ENCODE results near the gene ERC2.

Gene ERC2

GRCh38 chr3:55984626-55985025 is 483.6 kb downstream of the ERC2 start:
- peaks cover 1% of the 10 kb centered on the region for H3K9me3 ChIP-seq (ENCODE audit: insufficient read depth, low read depth, low read length)
- DNase-seq = peak in 1 of 2 donors; percentile 29
- peaks cover 0 to 2% of the 10 kb centered on the region in 2 experiments for H3K4me1 ChIP-seq (ENCODE audit: control insufficient read depth in 1 of 2, insufficient read depth in 2 of 2, low read length in 2 of 2)

GRCh38 chr3:55978953-55979352 is 489.3 kb downstream of the ERC2 start:
- H3K4me3 ChIP-seq (ENCODE audit: low read depth, low read length) = no peak overlapping the region
- no peak overlapping the region for H3K4me2 ChIP-seq (ENCODE audit: low read length)
- H3K79me2 ChIP-seq (ENCODE audit: control insufficient read depth, insufficient read depth, low read length, poor library complexity) = no peaks in the 10 kb centered on the region
- H3K27ac ChIP-seq (ENCODE audit: low read depth, low read length) = no peak overlapping the region
- H3K4ac ChIP-seq (ENCODE audit: low read depth, low read length) = no peak overlapping the region
- H3K79me1 ChIP-seq (ENCODE audit: low read length) = no peaks in the 10 kb centered on the region
- H3K18ac ChIP-seq (ENCODE audit: low read length) = no peak overlapping the region
- no peak overlapping the region for H4K91ac ChIP-seq (ENCODE audit: low read depth, low read length)
- H2AFZ ChIP-seq (ENCODE audit: insufficient read depth, low read length, poor library complexity) = no peak overlapping the region
- H3K23ac ChIP-seq (ENCODE audit: low read length) = no peak overlapping the region
- no peaks in the 10 kb centered on the region for H3K4me1 ChIP-seq (ENCODE audit: control insufficient read depth in 1 of 2, insufficient read depth in 2 of 2, low read length in 2 of 2)
- DNase-seq = no peak
- H2BK5ac ChIP-seq (ENCODE audit: low read depth, low read length, poor library complexity) = no peak overlapping the region
- no peak overlapping the region for H4K12ac ChIP-seq (ENCODE audit: low read depth, low read length)
- no peak overlapping the region for H3K9ac ChIP-seq (ENCODE audit: low read length)
- WGBS (ENCODE audit: extremely low coverage, insufficient coverage, insufficient read length) = no CpG with 5 or more reads among the region's 6 CpGs
- H2BK120ac ChIP-seq (ENCODE audit: insufficient read depth, low read length, poor library complexity) = no peak overlapping the region
- H3K14ac ChIP-seq (ENCODE audit: low read length) = no peak overlapping the region
- H3K36me3 ChIP-seq (ENCODE audit: control insufficient read depth in 1 of 2, insufficient read depth in 2 of 2, low read length in 2 of 2) = no peaks in the 10 kb centered on the region
- H4K8ac ChIP-seq (ENCODE audit: low read depth, low read length) = no peak overlapping the region
- H2AK5ac ChIP-seq (ENCODE audit: low read length) = no peak overlapping the region
- no peak overlapping the region for H2BK12ac ChIP-seq (ENCODE audit: low read length)
- peaks cover 1% of the 10 kb centered on the region for H3K9me3 ChIP-seq (ENCODE audit: insufficient read depth, low read depth, low read length)
- H3K27me3 ChIP-seq (ENCODE audit: insufficient read depth, low read length) = no peaks in the 10 kb centered on the region

More at GRCh38 chr3:55984626-55985025, 483.6 kb downstream of the ERC2 start:
- no peak overlapping the region for H2BK5ac ChIP-seq (ENCODE audit: low read depth, low read length, poor library complexity)
- no peak overlapping the region for H3K4me2 ChIP-seq (ENCODE audit: low read length)
- no peak overlapping the region for H2BK120ac ChIP-seq (ENCODE audit: insufficient read depth, low read length, poor library complexity)
- H3K4ac ChIP-seq (ENCODE audit: low read depth, low read length) = no peak overlapping the region
- no CpG with 5 or more reads among the region's 5 CpGs for WGBS (ENCODE audit: extremely low coverage, insufficient coverage, insufficient read length)
- no peak overlapping the region for H3K23ac ChIP-seq (ENCODE audit: low read length)
- no peak overlapping the region for H4K12ac ChIP-seq (ENCODE audit: low read depth, low read length)
- no peak overlapping the region for H2BK12ac ChIP-seq (ENCODE audit: low read length)
- H2AFZ ChIP-seq (ENCODE audit: insufficient read depth, low read length, poor library complexity) = no peak overlapping the region
- H3K4me3 ChIP-seq (ENCODE audit: low read depth, low read length) = no peak overlapping the region
- no peaks in the 10 kb centered on the region for H3K79me2 ChIP-seq (ENCODE audit: control insufficient read depth, insufficient read depth, low read length, poor library complexity)
- no peaks in the 10 kb centered on the region for H3K27me3 ChIP-seq (ENCODE audit: insufficient read depth, low read length)
- no peak overlapping the region for H4K8ac ChIP-seq (ENCODE audit: low read depth, low read length)
- no peak overlapping the region for H3K14ac ChIP-seq (ENCODE audit: low read length)
- H3K9ac ChIP-seq (ENCODE audit: low read length) = no peak overlapping the region
- H4K91ac ChIP-seq (ENCODE audit: low read depth, low read length) = no peak overlapping the region
- no peaks in the 10 kb centered on the region for H3K36me3 ChIP-seq (ENCODE audit: control insufficient read depth in 1 of 2, insufficient read depth in 2 of 2, low read length in 2 of 2)
- no peak overlapping the region for H3K18ac ChIP-seq (ENCODE audit: low read length)
- H3K79me1 ChIP-seq (ENCODE audit: low read length) = no peaks in the 10 kb centered on the region
- H2AK5ac ChIP-seq (ENCODE audit: low read length) = no peak overlapping the region
- H3K27ac ChIP-seq (ENCODE audit: low read depth, low read length) = no peak overlapping the region

DNA sequence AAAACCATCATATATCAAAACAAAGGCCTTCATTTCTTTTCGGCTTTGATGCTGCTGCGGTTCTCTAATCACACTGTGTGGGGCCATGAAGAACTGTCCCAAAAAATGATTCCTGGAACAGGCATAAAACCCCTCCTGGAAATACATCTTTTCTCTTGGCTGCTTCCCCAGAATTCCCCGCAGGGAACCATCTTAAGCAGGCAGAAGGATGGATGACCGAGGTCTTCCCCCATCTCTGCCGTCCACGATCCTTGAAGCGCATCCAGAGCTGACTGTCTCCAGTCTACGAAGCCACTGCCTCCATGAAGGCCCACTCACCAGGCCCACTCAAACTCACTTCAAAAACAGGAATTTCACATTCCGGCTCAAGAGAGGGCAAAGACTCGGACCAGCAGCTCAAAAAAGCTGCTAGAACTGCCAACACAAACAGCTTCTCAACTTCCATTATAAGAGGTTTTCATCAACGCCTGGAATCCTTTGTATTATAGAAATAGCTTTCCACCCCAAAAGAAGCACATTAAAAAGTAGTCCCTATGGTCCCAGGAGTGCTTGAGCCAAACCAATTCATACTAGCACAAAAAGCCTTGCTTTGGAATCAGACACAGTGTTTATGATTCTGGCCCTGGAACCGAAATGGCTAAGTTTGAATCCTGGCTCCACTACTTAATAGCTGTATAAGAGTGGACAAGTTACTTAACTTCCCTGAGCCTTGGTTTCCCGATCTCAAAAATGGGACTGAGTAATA is 493.7 kb downstream of the ERC2 start:
- no CpG with 5 or more reads among the region's 13 CpGs for WGBS (ENCODE audit: extremely low coverage, insufficient coverage, insufficient read length)
- Histone ChIP-seq H3K18ac (ENCODE audit: low read length) (no peak overlapping the region), H3K4me1 (ENCODE audit: control insufficient read depth in 1 of 2, insufficient read depth in 2 of 2, low read length in 2 of 2) (no peaks in the 10 kb centered on the region), H3K27ac (ENCODE audit: low read depth, low read length) (no peak overlapping the region), H3K4ac (ENCODE audit: low read depth, low read length) (no peak overlapping the region), H2AFZ (ENCODE audit: insufficient read depth, low read length, poor library complexity) (no peak overlapping the region), H3K4me3 (ENCODE audit: low read depth, low read length) (no peak overlapping the region), H3K9me3 (ENCODE audit: insufficient read depth, low read depth, low read length) (no peaks in the 10 kb centered on the region), H3K27me3 (ENCODE audit: insufficient read depth, low read length) (no peaks in the 10 kb centered on the region), H2BK120ac (ENCODE audit: insufficient read depth, low read length, poor library complexity) (no peak overlapping the region), H3K14ac (ENCODE audit: low read length) (no peak overlapping the region), H4K8ac (ENCODE audit: low read depth, low read length) (no peak overlapping the region), H4K12ac (ENCODE audit: low read depth, low read length) (no peak overlapping the region), H3K23ac (ENCODE audit: low read length) (no peak overlapping the region), H2BK12ac (ENCODE audit: low read length) (no peak overlapping the region), H3K79me2 (ENCODE audit: control insufficient read depth, insufficient read depth, low read length, poor library complexity) (no peaks in the 10 kb centered on the region), H3K4me2 (ENCODE audit: low read length) (no peak overlapping the region), H2AK5ac (ENCODE audit: low read length) (no peak overlapping the region), H4K91ac (ENCODE audit: low read depth, low read length) (no peak overlapping the region), H3K9ac (ENCODE audit: low read length) (no peak overlapping the region), H2BK5ac (ENCODE audit: low read depth, low read length, poor library complexity) (no peak overlapping the region), H3K36me3 (ENCODE audit: control insufficient read depth in 1 of 2, insufficient read depth in 2 of 2, low read length in 2 of 2) (no peaks in the 10 kb centered on the region), H3K79me1 (ENCODE audit: low read length) (no peaks in the 10 kb centered on the region)
- no peak for DNase-seq

DNA sequence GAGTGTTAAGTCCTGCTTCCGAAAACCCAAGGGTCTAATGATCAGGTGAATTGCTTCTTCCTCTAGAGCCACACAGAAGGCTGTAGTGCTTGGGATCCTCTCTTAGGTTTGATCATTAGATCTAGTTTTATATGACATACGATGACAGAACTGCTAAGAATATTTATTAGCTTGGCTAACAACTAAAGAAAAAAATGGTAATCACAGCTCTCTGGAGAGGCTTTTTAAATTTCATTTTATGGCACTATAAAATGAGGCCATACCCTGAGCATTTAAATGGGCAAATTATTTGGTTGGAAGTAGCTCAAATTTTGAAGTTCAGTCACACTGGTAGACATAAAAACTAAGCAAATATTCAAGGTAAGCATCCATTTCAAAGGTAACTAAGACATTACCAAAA is 498.6 kb downstream of the ERC2 start:
- peak overlapping the region; percentile 20 for H4K91ac ChIP-seq (ENCODE audit: low read depth, low read length)
- H3K4ac ChIP-seq (ENCODE audit: low read depth, low read length) = no peak overlapping the region
- WGBS (ENCODE audit: extremely low coverage, insufficient coverage, insufficient read length) = no CpG with 5 or more reads among the region's 2 CpGs

More for the DNA sequence above, 498.6 kb downstream of the ERC2 start:
- no peak overlapping the region for H2BK5ac ChIP-seq (ENCODE audit: low read depth, low read length, poor library complexity)
- no peak overlapping the region for H3K4me3 ChIP-seq (ENCODE audit: low read depth, low read length)
- H3K9ac ChIP-seq (ENCODE audit: low read length) = no peak overlapping the region
- H4K8ac ChIP-seq (ENCODE audit: low read depth, low read length) = no peak overlapping the region
- H3K14ac ChIP-seq (ENCODE audit: low read length) = no peak overlapping the region
- H3K27ac ChIP-seq (ENCODE audit: low read depth, low read length) = peak overlapping the region; percentile 21
- H3K23ac ChIP-seq (ENCODE audit: low read length) = no peak overlapping the region
- H3K27me3 ChIP-seq (ENCODE audit: insufficient read depth, low read length) = no peaks in the 10 kb centered on the region
- H2BK120ac ChIP-seq (ENCODE audit: insufficient read depth, low read length, poor library complexity) = no peak overlapping the region
- no peaks in the 10 kb centered on the region for H3K79me1 ChIP-seq (ENCODE audit: low read length)
- no peaks in the 10 kb centered on the region for H3K36me3 ChIP-seq (ENCODE audit: control insufficient read depth in 1 of 2, insufficient read depth in 2 of 2, low read length in 2 of 2)
- H2AFZ ChIP-seq (ENCODE audit: insufficient read depth, low read length, poor library complexity) = no peak overlapping the region
- no peaks in the 10 kb centered on the region for H3K9me3 ChIP-seq (ENCODE audit: insufficient read depth, low read depth, low read length)
- no peak overlapping the region for H3K4me2 ChIP-seq (ENCODE audit: low read length)
- no peak overlapping the region for H3K18ac ChIP-seq (ENCODE audit: low read length)
- peaks cover 3 to 6% of the 10 kb centered on the region in 2 experiments for H3K4me1 ChIP-seq (ENCODE audit: control insufficient read depth in 1 of 2, insufficient read depth in 2 of 2, low read length in 2 of 2)
- no peak overlapping the region for H2BK12ac ChIP-seq (ENCODE audit: low read length)
- H2AK5ac ChIP-seq (ENCODE audit: low read length) = no peak overlapping the region
- no peak overlapping the region for H4K12ac ChIP-seq (ENCODE audit: low read depth, low read length)
- H3K79me2 ChIP-seq (ENCODE audit: control insufficient read depth, insufficient read depth, low read length, poor library complexity) = no peaks in the 10 kb centered on the region
- no peak for DNase-seq
